ENCODE results near the gene ZNF24. TPM values are rescaled to one million over a fixed set of nuclear protein-coding genes. Genes with fewer than 3 reads are reported as not detected.

ZNF24 gene
- total RNA-seq, 2 donors from 2014 or later, result 74.7 to 92.1 TPM

DNA sequence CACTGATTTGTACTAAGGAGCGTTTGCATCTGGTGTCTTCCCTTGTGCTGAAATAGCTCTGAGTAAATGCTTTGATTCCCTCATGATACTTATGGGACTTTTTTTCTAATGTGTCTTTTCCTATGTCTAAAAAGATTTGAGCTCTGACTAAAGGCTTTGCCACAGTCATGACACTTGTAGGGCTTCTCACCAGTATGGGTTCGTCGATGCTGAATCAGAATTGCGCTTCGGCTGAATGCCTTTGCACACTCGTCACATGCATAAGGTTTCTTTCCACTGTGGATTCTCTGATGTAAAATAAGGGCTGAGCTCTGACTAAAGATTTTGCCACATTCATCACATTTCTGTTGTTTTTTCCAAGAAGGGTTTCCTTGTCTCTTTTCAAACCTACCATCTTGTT, 24.9 kb upstream of the ZNF24 start:
- Histone ChIP-seq H3K9me3 (ENCODE audit: control insufficient read depth, low read length) (peaks cover 9% of the 10 kb centered on the region), H3K4me1 (ENCODE audit: control insufficient read depth, insufficient read depth, low read length) (peaks cover 6% of the 10 kb centered on the region), H3K4me3 (ENCODE audit: low read length) (no peak overlapping the region), H3K9ac (ENCODE audit: extremely low read depth, low read length, poor library complexity, severe bottlenecking) (no peak overlapping the region), H3K36me3 (ENCODE audit: control insufficient read depth, insufficient read depth, low read length) (peaks cover 9% of the 10 kb centered on the region), H3K27ac (ENCODE audit: low read depth, low read length) (no peak overlapping the region), H3K27me3 (ENCODE audit: control insufficient read depth, insufficient read depth, low read length, poor library complexity, severe bottlenecking) (no peaks in the 10 kb centered on the region)
- Mint-ChIP-seq H3K27ac (no peak overlapping the region), H3K9me3 (peaks cover 6% of the 10 kb centered on the region), H3K27me3 (ENCODE audit: insufficient read depth) (no peaks in the 10 kb centered on the region), H3K4me3 (no peak overlapping the region), H3K36me3 (ENCODE audit: low read depth) (peaks cover 33% of the 10 kb centered on the region), H3K4me1 (peaks cover 17% of the 10 kb centered on the region)
- no peak for DNase-seq
- TF ChIP-seq, protein P1, sequence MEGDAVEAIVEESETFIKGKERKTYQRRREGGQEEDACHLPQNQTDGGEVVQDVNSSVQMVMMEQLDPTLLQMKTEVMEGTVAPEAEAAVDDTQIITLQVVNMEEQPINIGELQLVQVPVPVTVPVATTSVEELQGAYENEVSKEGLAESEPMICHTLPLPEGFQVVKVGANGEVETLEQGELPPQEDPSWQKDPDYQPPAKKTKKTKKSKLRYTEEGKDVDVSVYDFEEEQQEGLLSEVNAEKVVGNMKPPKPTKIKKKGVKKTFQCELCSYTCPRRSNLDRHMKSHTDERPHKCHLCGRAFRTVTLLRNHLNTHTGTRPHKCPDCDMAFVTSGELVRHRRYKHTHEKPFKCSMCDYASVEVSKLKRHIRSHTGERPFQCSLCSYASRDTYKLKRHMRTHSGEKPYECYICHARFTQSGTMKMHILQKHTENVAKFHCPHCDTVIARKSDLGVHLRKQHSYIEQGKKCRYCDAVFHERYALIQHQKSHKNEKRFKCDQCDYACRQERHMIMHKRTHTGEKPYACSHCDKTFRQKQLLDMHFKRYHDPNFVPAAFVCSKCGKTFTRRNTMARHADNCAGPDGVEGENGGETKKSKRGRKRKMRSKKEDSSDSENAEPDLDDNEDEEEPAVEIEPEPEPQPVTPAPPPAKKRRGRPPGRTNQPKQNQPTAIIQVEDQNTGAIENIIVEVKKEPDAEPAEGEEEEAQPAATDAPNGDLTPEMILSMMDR (conservative IDR thresholded peaks at IDR 0.05), result no peak
- 95% methylated on average over 5 to 6 of the region's 6 CpGs for WGBS, 2 experiments (ENCODE audit: insufficient coverage in 1 of 2, insufficient read length in 1 of 2)

DNA sequence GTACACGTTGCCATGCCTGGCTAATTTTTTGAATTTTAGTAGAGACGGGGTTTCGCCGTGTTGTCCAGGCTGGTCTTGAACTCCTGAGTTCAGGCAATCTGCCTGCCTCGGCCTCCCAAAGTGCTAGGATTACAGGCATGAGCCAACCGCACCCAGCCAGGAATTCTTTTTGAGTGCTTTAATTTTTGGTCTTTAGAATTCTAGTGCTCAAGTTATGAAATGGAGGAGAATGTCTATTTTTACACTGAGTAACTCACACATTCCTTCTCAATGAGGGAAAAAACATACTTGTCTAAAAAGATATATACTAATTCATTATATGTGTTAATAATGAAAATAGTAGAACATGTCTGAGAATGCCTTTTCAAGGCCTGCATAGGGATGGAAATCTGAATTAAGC, 24.4 kb upstream of the ZNF24 start:
- H3K9ac ChIP-seq (ENCODE audit: extremely low read depth, low read length, poor library complexity, severe bottlenecking), result no peak overlapping the region
- H3K9me3 Mint-ChIP-seq, result peaks cover 6% of the 10 kb centered on the region
- H3K36me3 ChIP-seq (ENCODE audit: control insufficient read depth, insufficient read depth, low read length), result peaks cover 9% of the 10 kb centered on the region
- H3K4me1 ChIP-seq (ENCODE audit: control insufficient read depth, insufficient read depth, low read length), result peaks cover 6% of the 10 kb centered on the region
- no peak overlapping the region for H3K27ac Mint-ChIP-seq
- H3K4me1 Mint-ChIP-seq, result peaks cover 17% of the 10 kb centered on the region
- H3K36me3 Mint-ChIP-seq (ENCODE audit: low read depth), result peaks cover 33% of the 10 kb centered on the region
- no peak overlapping the region for H3K4me3 Mint-ChIP-seq
- 93 to 97% methylated on average over 6 of the region's 6 CpGs for WGBS, 2 experiments (ENCODE audit: insufficient coverage in 1 of 2, insufficient read length in 1 of 2)
- H3K27me3 Mint-ChIP-seq (ENCODE audit: insufficient read depth), result no peaks in the 10 kb centered on the region
- no peak for DNase-seq
- H3K9me3 ChIP-seq (ENCODE audit: control insufficient read depth, low read length), result peaks cover 14% of the 10 kb centered on the region
- no peaks in the 10 kb centered on the region for H3K27me3 ChIP-seq (ENCODE audit: control insufficient read depth, insufficient read depth, low read length, poor library complexity, severe bottlenecking)
- no peak overlapping the region for H3K27ac ChIP-seq (ENCODE audit: low read depth, low read length)
- TF ChIP-seq, protein P1 (conservative IDR thresholded peaks at IDR 0.05), result no peak
- no peak overlapping the region for H3K4me3 ChIP-seq (ENCODE audit: low read length)

DNA sequence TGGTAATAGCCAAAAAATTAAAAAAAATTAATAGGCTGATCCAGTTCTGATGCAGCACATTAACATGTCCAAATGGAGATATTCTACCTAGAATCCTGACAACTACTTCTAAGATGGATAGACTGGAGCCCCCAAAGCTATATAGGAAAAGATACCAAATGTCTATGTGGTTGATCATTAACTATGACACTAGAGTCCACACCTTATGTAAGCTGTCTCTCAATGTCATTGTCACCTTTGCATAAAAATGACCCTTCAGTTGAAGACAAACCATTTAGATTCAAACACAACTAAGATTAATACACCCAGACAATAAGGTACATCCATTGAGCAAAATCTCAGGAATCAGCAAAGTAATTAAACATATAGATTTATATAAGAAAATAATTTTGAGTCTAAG, 18.3 kb upstream of the ZNF24 start:
- Histone ChIP-seq H3K27ac (ENCODE audit: low read depth, low read length) (no peak overlapping the region), H3K9ac (ENCODE audit: extremely low read depth, low read length, poor library complexity, severe bottlenecking) (no peak overlapping the region), H3K9me3 (ENCODE audit: control insufficient read depth, low read length) (peaks cover 44% of the 10 kb centered on the region), H3K4me3 (ENCODE audit: low read length) (peak overlapping the region; percentile 59), H3K4me1 (ENCODE audit: control insufficient read depth, insufficient read depth, low read length) (no peaks in the 10 kb centered on the region), H3K36me3 (ENCODE audit: control insufficient read depth, insufficient read depth, low read length) (peaks cover 11% of the 10 kb centered on the region), H3K27me3 (ENCODE audit: control insufficient read depth, insufficient read depth, low read length, poor library complexity, severe bottlenecking) (no peaks in the 10 kb centered on the region)
- H3K36me3 Mint-ChIP-seq (ENCODE audit: low read depth), result peaks cover 30% of the 10 kb centered on the region
- H3K9me3 Mint-ChIP-seq, result peaks cover 48% of the 10 kb centered on the region
- TF ChIP-seq, protein P1 (conservative IDR thresholded peaks at IDR 0.05), result no peak
- no peak for DNase-seq
- H3K4me3 Mint-ChIP-seq, result no peak overlapping the region
- no peak overlapping the region for H3K27ac Mint-ChIP-seq
- H3K4me1 Mint-ChIP-seq, result peaks cover 4% of the 10 kb centered on the region
- H3K27me3 Mint-ChIP-seq (ENCODE audit: insufficient read depth), result no peaks in the 10 kb centered on the region
